ENCODE data around the gene RAB3GAP2.

GRCh38 chr1:220139966-220140365 lies 132.3 kb downstream of the RAB3GAP2 start:
- TF ChIP-seq, protein P1, sequence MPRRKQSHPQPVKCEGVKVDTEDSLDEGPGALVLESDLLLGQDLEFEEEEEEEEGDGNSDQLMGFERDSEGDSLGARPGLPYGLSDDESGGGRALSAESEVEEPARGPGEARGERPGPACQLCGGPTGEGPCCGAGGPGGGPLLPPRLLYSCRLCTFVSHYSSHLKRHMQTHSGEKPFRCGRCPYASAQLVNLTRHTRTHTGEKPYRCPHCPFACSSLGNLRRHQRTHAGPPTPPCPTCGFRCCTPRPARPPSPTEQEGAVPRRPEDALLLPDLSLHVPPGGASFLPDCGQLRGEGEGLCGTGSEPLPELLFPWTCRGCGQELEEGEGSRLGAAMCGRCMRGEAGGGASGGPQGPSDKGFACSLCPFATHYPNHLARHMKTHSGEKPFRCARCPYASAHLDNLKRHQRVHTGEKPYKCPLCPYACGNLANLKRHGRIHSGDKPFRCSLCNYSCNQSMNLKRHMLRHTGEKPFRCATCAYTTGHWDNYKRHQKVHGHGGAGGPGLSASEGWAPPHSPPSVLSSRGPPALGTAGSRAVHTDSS (CRISPR knock-in tag; conservative IDR thresholded peaks at IDR 0.05): no peak
- TF ChIP-seq POLR2AphosphoS5 (IDR thresholded peaks at IDR 0.05; ENCODE audit: low read depth, low read length) (no peak), TFE3 (CRISPR knock-in tag; IDR thresholded peaks at IDR 0.05) (no peak)
- TF ChIP-seq, protein P2, sequence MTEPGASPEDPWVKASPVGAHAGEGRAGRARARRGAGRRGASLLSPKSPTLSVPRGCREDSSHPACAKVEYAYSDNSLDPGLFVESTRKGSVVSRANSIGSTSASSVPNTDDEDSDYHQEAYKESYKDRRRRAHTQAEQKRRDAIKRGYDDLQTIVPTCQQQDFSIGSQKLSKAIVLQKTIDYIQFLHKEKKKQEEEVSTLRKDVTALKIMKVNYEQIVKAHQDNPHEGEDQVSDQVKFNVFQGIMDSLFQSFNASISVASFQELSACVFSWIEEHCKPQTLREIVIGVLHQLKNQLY (CRISPR knock-in tag; IDR thresholded peaks at IDR 0.05): no peak
